GM18505 (cell line): ENCODE results near the gene DIAPH1.

Source experiments
- ATAC-seq: cut with Tn5 transposase; IDR thresholded peaks from one replicate; pipeline ENCODE4 v1.9.1; 2021; ENCODE audit not compliant: unreplicated experiment
- POLR2A ChIP-seq: IDR thresholded peaks from 4 replicates; pipeline ENCODE4 v1.6.1; 2011; ENCODE audit warnings: borderline replicate concordance; ENCODE audit not compliant: insufficient read depth, insufficient read length; ENCODE audit errors: extremely low read depth

Gene DIAPH1

DNA sequence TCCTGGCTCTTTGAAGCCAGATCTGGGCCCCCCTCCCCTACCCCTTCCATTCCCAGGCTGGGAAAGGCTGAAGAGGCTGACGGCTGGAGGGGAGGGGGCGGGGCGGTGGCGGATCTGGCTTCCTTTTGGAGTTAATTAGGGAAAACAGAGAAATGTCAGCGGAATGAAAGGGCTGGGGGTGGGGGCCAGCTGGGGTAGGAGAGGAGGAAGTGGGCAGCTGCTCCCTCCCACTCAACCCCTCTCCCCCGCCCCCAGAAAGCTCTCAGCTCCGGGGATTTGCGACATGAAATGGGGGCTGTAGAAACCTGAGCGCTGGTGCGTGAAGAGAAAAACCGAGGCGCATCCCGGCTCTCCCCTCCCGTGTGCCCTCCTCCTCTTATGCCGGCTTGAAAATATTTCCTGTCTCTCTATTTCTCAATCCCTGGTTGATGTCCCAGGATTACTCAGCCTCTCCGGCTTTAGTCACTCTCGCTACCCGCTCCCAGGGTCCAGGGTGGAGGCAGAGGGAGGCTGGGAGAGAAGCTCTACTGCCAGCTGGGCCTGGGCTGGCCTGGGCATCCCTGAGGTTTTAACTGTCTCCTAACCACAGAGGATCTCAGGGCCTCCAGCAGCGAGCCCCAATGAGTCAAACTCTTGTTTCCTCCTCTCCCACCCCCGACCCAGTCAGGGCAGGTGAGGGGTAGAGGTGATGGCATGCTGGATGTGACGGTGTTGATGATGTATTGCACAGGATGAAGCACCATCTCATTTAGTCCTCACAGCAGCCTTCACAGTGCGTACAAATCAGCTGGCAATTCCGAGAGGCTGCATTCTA lies 109.8 kb downstream of the DIAPH1 start:
- ATAC-seq = no peak
- TF ChIP-seq POLR2A = peak; percentile 57

DNA sequence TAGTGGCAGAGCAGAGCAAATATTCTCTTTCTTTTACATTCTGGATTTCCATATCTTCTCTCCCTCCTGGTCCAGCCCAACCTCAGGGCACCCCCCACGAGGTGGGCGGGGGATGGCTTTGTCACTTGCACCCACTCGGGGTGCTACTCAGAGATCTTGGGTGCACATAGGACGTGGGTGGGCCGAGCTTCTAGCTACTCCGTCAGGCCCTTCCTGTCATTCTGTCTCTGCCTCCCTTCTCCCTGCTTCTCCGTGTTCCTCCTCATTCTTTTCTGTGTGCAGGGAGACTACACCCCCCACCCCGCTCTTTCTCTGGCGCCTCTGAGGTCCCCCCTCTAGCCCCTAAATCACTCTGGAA lies 110.4 kb downstream of the DIAPH1 start:
- no peak for ATAC-seq
- TF ChIP-seq POLR2A = no peak

DNA sequence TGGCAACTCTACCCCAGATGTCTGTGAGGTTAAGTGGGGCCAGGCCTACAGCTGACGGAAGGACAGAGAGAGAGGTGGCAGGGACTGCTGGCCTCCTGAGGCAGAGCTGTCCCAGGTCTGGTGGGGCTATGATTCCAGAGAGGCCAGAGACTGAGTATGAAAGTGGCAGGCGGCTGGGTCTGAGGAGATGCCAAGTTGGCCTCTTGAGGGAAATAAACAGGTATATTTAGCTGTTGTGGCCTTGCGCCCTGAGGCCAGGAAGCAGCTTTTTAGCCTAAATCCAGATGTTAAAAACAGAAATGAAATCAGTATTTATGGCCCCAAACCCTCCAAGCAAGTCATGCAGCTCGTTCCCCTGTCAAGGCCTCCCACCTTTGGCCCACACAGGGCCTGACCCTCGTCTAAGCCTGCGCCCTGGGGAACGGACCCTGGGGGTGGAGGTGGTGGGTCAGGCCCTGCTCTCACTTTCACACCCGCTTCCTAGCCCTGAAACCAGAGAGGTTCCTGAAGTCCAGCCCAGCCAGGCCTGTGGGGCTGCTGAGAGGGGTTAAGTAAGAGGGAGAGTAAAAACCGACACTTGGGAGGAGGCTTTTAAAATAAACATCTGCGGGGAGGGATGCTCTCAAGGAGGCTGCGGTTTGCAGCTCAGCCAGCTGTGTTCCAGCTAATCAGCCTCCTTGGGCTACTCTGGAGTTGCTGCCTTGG lies 111.3 kb downstream of the DIAPH1 start:
- ATAC-seq = peak; percentile 43

DNA sequence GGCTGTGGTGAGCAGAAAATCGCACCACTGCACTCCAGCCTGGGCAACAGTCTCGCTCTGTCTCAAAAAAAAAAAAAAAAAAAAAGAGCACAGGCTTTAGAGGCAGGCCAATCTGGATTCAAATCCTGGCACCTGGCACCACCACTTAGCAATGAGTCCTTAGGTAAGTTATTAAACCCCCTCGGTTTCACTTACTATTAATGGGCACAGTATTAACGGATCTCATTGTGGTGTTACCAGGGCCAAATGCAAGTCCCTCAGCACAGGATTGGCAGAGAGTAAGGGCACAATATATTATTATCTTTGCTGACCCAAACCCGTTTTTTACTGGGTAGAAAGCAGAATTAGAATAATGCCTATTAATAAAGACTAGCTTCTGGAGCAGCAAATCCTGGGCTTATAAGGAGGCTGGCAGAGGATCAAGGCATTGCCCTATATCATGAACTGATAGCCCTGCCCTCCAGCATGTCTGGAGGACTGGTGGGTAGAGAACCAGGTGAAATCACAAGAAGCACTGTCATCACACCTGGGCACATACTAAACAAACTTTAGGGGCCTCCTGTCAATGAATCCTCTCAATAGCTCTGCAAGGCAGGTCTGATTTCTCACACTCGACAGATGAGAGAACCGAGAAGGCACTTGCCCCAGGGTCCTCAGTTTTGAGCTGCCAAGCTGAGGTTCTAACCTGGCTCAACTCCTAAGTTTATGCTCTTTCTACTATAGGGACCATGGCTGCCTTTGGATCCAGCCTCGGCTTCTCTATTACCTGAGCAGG lies 112.2 kb downstream of the DIAPH1 start:
- no peak for ATAC-seq
- TF ChIP-seq POLR2A = no peak

More for the DNA sequence above, 111.3 kb downstream of the DIAPH1 start:
- TF ChIP-seq POLR2A = peak; percentile 45

DNA sequence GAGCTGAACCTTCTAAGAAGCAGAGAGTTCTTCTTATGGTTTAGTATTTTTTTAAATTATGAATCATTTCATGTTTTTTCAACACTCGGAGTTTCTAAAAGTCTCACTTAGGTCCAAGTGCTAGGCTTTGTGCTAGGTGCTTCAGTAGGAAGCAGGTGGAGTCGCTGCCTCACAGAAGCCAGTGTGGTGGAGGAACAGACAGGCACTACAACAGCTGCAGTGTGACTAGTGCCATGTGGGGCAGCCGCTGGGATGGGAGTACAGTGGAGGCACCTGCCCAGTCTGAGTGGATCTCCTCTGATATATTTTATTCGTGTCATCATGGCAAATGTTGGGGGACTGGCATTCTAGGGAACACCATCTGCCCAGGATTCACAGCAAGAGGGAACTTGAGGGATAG lies 114.6 kb downstream of the DIAPH1 start:
- no peak for TF ChIP-seq POLR2A
- no peak for ATAC-seq

DNA sequence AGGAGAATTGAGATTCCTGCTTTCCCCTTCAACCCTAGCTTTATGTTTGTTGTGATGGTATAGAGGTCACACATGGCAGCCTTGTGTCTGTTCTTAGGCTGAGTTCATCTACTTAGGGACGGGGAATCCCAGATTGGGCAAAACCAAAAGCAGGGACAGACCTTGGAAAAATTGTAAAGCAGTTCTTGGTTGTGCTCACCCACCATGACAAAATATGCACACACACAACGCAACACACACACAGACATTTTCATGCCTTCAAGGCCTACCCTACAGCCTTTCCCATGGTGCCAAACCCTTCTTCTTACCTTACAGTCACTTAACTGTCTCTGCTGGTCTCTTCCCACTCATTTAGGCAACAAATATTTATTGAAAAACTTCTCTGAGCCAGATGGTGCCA lies 115.1 kb downstream of the DIAPH1 start:
- no peak for TF ChIP-seq POLR2A
- ATAC-seq = no peak

DNA sequence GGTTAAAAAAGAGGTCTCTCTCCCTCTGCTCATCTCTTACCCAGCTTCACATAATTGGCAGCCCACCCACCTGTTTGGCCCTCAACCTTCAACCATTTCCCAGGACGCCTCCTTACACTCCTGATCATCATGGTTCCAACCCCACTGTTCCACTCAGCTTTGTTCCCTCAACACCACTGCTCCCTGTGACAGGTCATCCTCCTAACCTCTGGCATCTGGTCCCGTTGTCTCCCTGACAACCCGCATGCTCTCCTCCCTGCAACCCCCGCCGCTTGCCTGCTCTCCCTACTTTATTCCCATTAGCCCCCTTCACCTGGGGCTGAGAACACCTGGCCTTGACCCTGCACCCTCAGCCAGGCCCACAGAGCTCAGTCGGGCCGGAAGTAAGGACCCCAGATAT lies 117.0 kb downstream of the DIAPH1 start:
- no peak for TF ChIP-seq POLR2A
- no peak for ATAC-seq

DNA sequence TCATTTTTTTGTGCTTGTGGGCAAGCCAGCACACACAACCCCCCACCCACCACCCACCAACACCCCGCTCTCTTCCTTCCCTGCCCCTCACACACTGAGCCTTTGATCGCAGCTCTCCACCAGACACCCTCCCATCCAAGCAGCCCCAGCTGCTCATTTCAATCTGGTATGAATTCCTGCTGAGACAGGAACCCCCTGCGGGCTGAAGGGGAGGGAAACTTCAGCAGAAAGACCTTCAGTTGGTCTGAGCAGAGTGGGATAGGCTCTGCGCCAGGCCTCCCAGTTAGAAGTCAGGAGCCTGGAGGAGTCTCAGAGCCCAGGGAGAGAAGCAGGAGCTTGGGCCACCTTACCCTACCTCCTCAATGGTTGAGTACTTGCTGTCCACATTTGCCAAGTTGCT lies 122.8 kb downstream of the DIAPH1 start:
- no peak for TF ChIP-seq POLR2A
- no peak for ATAC-seq

DNA sequence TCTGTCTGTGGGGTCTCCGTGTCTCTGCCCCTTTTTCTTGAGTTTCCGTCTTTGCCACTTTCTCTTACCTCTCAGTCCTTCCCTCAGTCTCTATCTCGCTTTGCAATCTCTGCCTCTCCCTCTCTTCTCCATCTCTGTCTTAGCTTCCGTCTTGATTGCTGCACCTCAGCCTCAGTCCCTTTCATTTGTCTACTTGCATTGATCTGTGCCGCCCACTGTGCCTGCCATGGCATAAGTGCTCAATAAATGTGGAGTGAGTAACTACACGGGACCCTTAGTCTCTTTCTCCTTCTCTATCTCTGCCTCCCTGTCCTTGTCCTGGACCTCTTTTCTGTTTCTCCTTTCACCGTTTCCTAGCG lies 123.4 kb downstream of the DIAPH1 start:
- TF ChIP-seq POLR2A = no peak
- ATAC-seq = no peak

DNA sequence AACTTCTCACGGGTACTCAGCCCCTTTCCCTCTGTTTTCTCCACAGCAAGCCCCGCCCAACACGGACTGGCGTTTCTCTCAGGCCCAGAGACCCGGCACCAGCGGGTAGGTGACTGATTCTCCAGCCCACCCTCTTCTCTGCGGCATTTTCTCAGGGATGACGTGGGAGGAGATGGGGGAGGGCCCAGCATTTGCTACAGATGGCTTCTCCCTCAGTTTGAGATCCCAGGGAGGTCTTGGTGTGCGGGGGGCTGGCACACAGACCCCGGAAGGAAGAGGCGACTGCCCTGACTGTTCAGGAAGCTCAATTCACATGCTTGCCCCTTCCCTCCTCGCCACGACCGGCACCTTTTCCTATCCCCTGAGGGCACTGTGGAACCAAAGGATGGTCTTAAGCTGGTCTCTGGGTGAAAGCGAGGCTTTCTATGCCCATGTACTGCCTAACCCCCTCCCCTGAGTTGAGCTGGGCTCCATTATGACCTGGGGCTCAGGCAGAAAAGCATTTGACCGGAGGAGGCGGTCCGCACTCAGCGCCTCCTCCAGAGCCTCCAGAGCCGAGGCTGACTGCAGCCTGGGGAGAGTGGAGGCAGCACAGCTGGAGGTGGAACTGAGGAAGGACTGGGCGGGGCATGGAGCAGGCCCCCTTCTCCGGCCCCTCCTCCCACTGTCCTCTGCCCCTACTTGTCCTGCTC lies 123.9 kb downstream of the DIAPH1 start:
- no peak for ATAC-seq
- no peak for TF ChIP-seq POLR2A

DNA sequence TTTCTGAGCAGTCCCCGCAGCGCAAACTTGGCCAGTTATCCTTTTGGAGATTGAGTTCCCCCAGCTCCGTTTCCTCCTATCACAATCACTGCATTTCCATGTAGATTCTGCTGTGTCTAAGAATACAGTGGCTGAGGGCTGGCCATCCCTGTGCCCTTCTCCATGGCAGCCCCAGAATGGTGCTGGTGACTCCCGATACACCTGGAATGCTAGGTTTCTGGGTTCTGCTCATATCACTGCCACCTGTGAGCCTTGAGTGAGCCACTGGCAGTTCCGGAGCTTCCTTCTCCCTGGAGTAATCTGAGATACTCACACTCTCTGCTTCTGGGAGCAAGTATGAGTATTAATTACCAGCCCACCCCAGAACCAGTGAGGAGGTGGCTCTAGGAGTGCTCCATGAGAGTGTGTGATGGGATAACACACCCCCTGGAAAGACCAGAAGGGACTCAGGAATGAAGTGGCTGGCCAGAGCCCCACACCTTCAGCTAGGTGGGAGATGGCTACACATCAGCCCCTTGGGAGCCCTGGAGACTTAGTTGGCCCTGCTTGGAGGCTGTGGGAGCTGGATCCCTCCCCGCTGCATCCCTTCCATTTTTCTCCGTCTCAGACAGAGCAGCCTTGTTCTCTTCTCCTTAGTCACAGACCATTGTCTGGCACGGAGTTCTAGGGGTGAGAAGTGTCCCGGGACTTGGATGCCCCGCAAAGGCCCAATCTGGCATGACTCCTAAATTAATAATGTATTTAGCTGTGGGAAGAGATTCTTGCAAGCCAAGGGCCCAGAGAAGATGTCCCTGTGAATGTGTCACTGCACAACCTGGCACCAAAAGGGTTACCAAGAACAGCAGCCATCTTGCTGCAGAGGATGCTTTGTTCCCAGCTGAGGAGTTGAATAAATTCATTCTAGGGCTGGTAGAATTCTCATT lies 125.0 kb downstream of the DIAPH1 start:
- no peak for ATAC-seq
- TF ChIP-seq POLR2A = no peak
